ENCODE data around the gene TGM4.

Gene TGM4

DNA sequence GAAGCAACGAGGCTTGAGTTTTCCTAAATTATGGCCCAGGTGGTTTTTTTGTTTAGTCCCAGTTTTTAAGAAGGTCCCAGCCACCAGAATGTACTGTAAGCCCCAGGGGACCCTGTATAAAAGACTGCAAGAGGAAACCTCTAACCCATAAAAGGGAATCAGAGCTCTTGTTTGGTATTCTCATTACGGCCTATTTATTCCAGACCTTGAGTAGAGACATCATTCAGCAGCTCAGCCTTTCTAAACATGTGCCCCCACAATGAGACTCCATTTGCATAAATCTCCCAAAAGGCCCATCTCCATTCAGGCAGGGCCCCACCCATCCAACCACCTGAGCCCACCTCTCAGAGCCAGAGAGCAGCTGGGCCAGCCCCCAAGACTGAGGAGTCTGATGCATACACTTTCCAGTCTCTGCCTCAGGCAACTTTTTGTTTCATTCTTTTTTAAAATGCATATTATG is 75.9 kb downstream of the TGM4 start:
- Mint-ChIP-seq H3K4me3 (no peak overlapping the region), H3K27me3 (no peaks in the 10 kb centered on the region), H3K36me3 (peaks cover 10% of the 10 kb centered on the region), H3K4me1 (peaks cover 27% of the 10 kb centered on the region), H3K9me3 (no peaks in the 10 kb centered on the region), H3K27ac (no peak overlapping the region)

DNA sequence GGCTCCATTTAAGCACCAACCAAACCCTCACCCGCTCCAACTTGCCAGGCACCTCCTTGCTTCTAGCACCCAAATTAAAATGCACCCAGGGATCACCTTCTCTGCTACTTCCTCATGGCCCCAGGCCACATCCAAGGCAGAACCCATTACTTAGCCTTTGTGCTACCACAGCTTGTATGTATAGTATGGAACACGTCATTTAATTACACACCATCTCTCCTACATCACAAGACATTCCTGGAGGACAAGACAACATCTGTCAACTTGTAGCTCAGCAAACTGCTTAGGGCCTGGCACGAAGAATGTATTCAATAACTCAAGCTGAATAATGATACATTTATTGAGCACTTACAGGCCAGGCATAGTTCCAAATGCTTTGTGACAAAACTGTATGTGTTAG is 78.3 kb downstream of the TGM4 start:
- peaks cover 30% of the 10 kb centered on the region for H3K4me1 Mint-ChIP-seq
- H3K27ac Mint-ChIP-seq, result peak overlapping the region; percentile 19
- no peaks in the 10 kb centered on the region for H3K27me3 Mint-ChIP-seq
- H3K9me3 Mint-ChIP-seq, result no peaks in the 10 kb centered on the region
- no peak overlapping the region for H3K4me3 Mint-ChIP-seq
- peaks cover 14% of the 10 kb centered on the region for H3K36me3 Mint-ChIP-seq

DNA sequence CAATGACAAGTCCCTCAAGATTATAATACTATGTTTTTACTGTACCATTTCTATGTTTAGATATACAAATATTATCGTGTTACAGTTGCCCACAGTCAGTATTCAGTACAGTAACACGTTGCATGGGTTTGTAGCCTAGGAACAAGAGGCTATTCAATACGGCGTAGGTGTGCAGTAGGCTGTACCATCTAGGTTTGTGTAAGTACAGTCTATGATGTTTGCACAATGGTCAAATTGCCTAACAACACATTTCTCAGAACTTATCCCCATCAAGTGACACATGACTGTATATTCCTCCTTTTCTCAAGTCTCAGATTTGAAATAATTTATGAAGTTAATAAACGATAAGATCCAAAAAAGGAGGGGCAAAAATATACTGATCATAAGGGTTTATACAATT is 79.9 kb downstream of the TGM4 start:
- Mint-ChIP-seq H3K4me3 (no peak overlapping the region), H3K27ac (no peak overlapping the region), H3K9me3 (no peaks in the 10 kb centered on the region), H3K27me3 (no peaks in the 10 kb centered on the region), H3K36me3 (peaks cover 17% of the 10 kb centered on the region), H3K4me1 (peaks cover 30% of the 10 kb centered on the region)

DNA sequence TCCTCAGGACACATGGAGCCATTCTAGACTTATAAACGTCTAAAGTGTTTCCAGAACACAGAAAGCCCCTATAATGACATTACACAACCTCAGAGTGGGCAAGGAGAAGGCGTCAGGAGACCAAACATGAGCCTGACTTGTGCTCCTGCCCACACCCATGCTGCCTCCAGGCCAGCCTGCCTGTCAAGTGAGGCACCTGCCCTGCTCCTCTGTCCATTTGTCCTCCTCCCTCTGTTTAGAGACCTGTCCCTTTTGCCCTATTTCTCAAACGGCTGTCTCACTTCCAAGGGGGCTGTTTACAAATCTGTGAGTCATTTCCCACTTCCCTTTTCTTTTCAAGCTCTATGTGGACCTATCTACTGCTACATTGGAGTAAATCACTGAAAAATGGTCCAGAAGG is 80.6 kb downstream of the TGM4 start:
- peaks cover 30% of the 10 kb centered on the region for H3K4me1 Mint-ChIP-seq
- peaks cover 17% of the 10 kb centered on the region for H3K36me3 Mint-ChIP-seq

DNA sequence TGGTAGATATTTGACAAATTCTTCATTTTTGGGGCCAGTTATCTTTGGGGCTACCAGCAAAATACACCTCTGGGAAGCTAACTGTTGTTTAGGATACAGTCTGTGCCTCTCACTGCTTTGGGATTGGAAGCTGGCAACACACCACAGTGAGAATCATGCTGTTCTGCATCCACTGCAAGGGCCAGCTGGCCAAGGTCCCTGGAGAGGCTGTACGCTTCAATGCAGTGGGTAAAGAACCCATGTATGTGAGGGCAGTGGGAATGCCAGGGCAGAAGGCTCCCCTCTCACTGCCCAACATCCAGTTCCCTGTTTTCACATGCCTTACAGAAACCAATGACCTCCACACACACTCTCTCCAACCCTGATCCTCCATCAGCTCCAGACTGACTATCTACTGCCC is 81.5 kb downstream of the TGM4 start:
- no peak overlapping the region for H3K4me3 Mint-ChIP-seq

More for the DNA sequence above, 80.6 kb downstream of the TGM4 start:
- H3K9me3 Mint-ChIP-seq, result no peaks in the 10 kb centered on the region
- H3K4me3 Mint-ChIP-seq, result no peak overlapping the region
- no peak overlapping the region for H3K27ac Mint-ChIP-seq
- no peaks in the 10 kb centered on the region for H3K27me3 Mint-ChIP-seq

DNA sequence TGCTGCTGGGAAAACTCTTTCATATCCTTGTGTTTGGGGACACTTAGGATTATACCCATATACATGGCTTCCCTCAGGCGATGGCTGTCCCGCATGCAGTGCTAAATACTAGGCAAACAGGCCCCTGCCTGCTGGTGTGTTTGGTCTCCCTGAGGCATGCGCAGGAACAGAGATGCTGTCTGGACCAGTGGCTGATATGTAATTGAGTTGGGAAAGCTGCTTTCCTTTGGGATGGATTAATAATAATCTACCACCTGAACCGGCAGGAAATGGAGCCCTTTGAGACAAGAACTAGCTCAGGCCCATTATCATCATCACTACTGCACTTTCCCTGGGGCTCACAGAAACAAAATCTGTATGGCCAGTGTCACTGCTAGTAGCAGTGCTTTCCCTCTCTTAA is 83.6 kb downstream of the TGM4 start:
- no peak overlapping the region for H3K27ac Mint-ChIP-seq
- peaks cover 30% of the 10 kb centered on the region for H3K4me1 Mint-ChIP-seq
- no peaks in the 10 kb centered on the region for H3K27me3 Mint-ChIP-seq
- peaks cover 12% of the 10 kb centered on the region for H3K36me3 Mint-ChIP-seq
- H3K9me3 Mint-ChIP-seq, result no peaks in the 10 kb centered on the region
- no peak overlapping the region for H3K4me3 Mint-ChIP-seq

More for the DNA sequence above, 81.5 kb downstream of the TGM4 start:
- peaks cover 14% of the 10 kb centered on the region for H3K36me3 Mint-ChIP-seq
- peaks cover 31% of the 10 kb centered on the region for H3K4me1 Mint-ChIP-seq
- no peaks in the 10 kb centered on the region for H3K27me3 Mint-ChIP-seq
- no peaks in the 10 kb centered on the region for H3K9me3 Mint-ChIP-seq
- H3K27ac Mint-ChIP-seq, result peak overlapping the region; percentile 68

DNA sequence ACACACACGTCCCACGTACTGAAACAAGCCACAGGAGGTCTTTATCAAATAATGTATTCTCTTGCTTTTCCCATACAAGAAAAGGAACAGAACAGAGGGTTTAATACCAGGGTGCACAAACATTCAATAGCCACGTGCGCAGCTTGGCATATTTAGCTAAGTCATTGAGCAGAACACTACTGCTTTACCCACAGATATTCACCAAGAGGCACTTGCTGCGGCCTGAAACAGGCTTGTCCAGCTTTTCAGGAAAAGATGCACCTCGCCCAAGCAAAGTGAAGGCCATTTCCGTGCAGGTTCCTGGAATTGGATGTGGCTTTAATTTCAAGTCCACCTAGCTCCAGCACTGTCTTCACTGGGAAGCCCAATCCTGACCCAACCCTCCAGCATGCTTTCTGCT is 84.0 kb downstream of the TGM4 start:
- H3K9me3 Mint-ChIP-seq, result no peaks in the 10 kb centered on the region
- no peak overlapping the region for H3K27ac Mint-ChIP-seq
- peaks cover 12% of the 10 kb centered on the region for H3K36me3 Mint-ChIP-seq
- no peaks in the 10 kb centered on the region for H3K27me3 Mint-ChIP-seq
- no peak overlapping the region for H3K4me3 Mint-ChIP-seq
- H3K4me1 Mint-ChIP-seq, result peaks cover 34% of the 10 kb centered on the region

DNA sequence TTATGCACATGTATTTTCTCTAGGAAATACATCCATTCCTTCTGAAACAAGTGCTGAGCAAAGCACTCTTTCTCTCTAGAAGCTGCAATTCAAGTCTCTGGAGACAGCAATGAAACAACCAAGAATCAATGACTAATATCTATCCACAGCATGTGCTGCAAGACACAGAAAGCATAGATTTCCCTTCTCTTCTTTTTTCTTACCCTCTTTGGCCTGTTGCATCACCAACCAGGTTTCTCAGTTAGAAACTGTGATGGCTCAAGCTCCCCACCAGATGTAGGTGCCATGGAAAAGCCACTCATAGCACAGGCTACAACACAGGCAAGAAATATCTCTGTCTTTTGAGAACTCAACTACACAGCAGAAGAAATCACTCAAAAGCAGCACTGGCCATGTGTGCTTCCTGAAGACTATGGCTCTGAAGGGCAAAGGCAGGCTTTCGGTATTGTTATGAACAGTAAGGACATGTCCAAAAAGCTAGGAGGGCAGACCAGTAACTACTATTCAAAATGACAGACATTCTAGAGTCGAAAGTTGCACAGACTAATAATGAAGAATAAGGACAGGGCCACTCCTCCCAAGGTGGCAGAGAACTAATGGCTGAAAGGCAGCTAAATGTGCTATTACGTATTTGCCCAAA is 86.1 kb downstream of the TGM4 start:
- Mint-ChIP-seq H3K27me3 (no peaks in the 10 kb centered on the region), H3K27ac (no peak overlapping the region), H3K9me3 (no peaks in the 10 kb centered on the region), H3K4me1 (peaks cover 54% of the 10 kb centered on the region), H3K36me3 (peaks cover 15% of the 10 kb centered on the region), H3K4me3 (no peak overlapping the region)

DNA sequence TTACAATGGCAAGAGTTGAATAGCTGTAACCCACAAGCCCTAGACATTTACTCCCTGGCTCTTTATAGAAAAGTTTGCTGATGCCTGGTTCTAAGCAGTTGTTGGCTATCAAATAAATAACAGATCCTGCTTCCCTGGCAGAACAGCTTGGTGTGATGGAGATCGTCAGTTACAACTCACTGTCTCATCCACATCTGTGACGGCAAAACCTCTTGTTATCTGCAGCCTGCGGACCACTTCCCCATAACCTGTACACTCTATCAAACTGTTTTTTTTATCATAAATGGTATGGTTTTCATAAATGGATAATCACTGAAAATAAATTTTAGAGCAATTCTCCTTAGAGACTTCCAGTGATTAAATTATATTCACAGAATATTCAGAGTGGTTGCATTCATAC is 87.5 kb downstream of the TGM4 start:
- Mint-ChIP-seq H3K27me3 (no peaks in the 10 kb centered on the region), H3K27ac (no peak overlapping the region), H3K36me3 (peaks cover 12% of the 10 kb centered on the region), H3K4me1 (peaks cover 66% of the 10 kb centered on the region), H3K9me3 (no peaks in the 10 kb centered on the region), H3K4me3 (no peak overlapping the region)

DNA sequence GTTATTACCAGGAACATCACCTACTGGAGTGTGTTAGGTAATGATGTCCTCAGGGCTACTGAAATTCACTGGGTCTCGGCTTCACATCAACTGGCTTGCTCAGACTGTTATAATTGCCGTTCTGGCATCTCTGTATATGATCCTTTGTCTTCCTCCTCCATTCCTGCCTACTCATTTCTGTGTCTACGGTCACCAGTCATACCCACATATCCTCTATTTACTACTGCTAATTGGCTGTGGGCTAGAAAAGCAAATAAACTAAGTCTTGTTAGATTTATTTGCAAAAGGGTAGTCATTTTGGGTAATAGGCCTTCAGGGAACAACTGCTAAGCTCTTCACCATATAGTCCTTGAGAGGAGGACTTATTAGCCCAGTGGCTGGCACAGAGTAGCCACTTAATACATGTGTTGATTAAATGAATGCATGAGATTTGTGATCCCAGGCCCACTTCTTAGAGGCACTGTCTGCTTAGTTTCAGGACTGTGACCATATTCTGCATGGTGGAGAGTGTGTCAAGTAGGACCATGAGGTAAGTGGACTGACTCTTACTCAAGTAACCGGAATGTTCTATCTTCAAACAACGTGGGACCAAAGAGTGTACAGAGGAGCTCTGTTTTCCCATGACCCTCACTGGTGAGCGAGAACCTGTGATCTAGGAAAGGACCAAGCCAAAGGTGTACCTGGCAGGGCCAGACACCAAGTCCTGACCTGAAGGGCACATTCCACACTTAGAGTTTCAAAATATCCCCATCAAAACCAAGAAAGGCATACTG is 88.4 kb downstream of the TGM4 start:
- Mint-ChIP-seq H3K4me3 (no peak overlapping the region), H3K4me1 (peaks cover 67% of the 10 kb centered on the region), H3K27ac (no peak overlapping the region), H3K27me3 (no peaks in the 10 kb centered on the region), H3K36me3 (peaks cover 7% of the 10 kb centered on the region), H3K9me3 (no peaks in the 10 kb centered on the region)

DNA sequence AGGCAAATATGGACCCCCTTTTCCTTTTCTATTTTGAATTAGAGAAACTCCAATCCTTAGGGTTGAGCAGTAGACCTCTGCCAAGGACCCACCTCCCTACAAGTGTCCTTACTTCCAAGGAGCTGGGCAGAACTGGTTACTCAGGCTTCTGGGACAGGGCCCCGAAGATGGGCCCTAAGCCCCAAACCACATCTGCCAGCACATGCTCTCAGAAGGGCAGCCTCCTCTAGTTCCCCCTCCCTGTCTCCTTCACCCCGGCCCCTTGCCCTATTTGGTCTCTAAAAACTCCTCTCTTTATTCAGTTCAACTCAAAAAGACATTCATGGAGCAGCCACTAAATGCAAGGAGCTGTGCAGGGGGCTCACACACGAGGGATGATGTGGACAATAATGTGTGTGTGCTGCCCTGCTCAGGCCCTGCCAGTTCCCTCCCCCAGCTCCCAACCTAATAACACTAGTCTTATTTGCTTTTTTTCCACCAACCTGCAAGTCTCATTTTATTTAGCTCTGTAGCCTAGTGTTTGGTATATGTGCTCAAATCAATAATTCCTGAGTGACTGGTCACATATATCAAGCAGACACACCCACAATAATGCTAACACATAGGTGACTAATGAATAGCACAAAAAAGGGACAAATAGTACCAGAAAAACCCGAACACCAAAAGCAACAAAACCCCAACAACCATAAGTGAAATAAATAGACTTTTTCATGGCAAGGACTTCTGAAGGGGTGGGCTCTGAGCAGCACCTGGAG is 89.3 kb downstream of the TGM4 start:
- H3K4me1 Mint-ChIP-seq, result peaks cover 76% of the 10 kb centered on the region
- no peaks in the 10 kb centered on the region for H3K9me3 Mint-ChIP-seq
- H3K27ac Mint-ChIP-seq, result peak overlapping the region; percentile 26
- H3K27me3 Mint-ChIP-seq, result no peaks in the 10 kb centered on the region
- no peak overlapping the region for H3K4me3 Mint-ChIP-seq
- peaks cover 6% of the 10 kb centered on the region for H3K36me3 Mint-ChIP-seq

Measured in activated naive CD4-positive, alpha-beta T cell treated with anti-CD3 and anti-CD28 coated beads, Interleukin-2, amount 50 U/mL, for 24 hours (primary cell).